Epithelial cell of esophagus (primary cell): ENCODE measurements around the gene PDZD4.

Experiments
- DNase-seq: peaks from one replicate; pipeline ENCODE4 v3.0.0; 2010; ENCODE audit warnings: low read depth
- H3K4me3 ChIP-seq: 2 replicates; pipeline ENCODE4 v1.5.1; 2011; ENCODE audit warnings: mild to moderate bottlenecking, low read length, control low read depth
- TF ChIP-seq, protein P1 (sequence below): IDR thresholded peaks from 2 replicates; pipeline ENCODE4 v1.5.1; 2011; ENCODE audit warnings: low read depth, mild to moderate bottlenecking, low read length, control low read depth, inconsistent platforms; ENCODE audit not compliant: insufficient read depth; ENCODE audit errors: missing control alignments

Gene PDZD4

DNA sequence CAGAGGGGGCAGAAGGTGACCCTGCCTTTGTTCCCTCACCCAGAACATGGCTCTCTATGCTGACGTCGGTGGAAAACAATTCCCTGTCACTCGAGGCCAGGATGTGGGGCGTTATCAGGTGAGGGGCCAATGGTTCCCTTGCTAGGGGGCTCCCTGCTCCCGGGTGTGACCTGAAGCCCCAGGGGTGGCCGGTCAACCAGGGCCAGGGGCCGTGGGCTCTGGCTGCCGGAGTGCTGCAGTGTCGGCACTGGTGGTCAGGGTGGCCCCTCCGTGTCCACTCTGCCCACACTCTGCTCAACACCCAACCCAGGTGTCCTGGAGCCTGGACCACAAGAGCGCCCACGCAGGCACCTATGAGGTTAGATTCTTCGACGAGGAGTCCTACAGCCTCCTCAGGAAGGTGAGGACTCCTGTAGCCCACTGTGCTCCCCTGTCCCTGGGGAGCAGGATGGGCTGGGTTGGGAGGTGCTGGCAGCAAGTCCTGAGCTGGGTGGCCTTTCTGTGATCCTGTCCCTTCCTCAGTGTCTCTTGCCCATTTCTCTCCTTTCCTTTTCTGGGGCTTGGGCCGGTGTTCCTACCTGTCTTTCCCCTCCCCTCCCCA is 32.8 kb downstream of the PDZD4 start:
- H3K4me3 ChIP-seq = no peak overlapping the region
- TF ChIP-seq, protein P1, sequence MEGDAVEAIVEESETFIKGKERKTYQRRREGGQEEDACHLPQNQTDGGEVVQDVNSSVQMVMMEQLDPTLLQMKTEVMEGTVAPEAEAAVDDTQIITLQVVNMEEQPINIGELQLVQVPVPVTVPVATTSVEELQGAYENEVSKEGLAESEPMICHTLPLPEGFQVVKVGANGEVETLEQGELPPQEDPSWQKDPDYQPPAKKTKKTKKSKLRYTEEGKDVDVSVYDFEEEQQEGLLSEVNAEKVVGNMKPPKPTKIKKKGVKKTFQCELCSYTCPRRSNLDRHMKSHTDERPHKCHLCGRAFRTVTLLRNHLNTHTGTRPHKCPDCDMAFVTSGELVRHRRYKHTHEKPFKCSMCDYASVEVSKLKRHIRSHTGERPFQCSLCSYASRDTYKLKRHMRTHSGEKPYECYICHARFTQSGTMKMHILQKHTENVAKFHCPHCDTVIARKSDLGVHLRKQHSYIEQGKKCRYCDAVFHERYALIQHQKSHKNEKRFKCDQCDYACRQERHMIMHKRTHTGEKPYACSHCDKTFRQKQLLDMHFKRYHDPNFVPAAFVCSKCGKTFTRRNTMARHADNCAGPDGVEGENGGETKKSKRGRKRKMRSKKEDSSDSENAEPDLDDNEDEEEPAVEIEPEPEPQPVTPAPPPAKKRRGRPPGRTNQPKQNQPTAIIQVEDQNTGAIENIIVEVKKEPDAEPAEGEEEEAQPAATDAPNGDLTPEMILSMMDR = no peak
- DNase-seq = no peak

- peak; percentile 11 for DNase-seq
- peak overlapping the region; percentile 70 for H3K4me3 ChIP-seq
- TF ChIP-seq, protein P1 = no peak
These were observed 35.2 kb downstream of the PDZD4 start for GRCh38 chrX:153794897-153795816.

- H3K4me3 ChIP-seq = peak within 1 kb of the TSS; percentile 75
- peak; percentile 93 for DNase-seq
- TF ChIP-seq, protein P1 = no peak
These were observed 36.1 kb downstream of the PDZD4 start, which contains the start of the genes IDH3G and SSR4 for GRCh38 chrX:153794018-153794896. TSS of gene IDH3G (minus strand) at chrX:153794375. CDS start at chrX:153794326, 49 bp downstream. TSS of gene SSR4 (plus strand) at chrX:153794668. CDS start at chrX:153794688, 20 bp downstream.

GRCh38 chrX:153793291-153793690 is 37.1 kb downstream of the PDZD4 start:
- H3K4me3 ChIP-seq = peak overlapping the region; percentile 75
- TF ChIP-seq, protein P1 = no peak
- no peak for DNase-seq

DNA sequence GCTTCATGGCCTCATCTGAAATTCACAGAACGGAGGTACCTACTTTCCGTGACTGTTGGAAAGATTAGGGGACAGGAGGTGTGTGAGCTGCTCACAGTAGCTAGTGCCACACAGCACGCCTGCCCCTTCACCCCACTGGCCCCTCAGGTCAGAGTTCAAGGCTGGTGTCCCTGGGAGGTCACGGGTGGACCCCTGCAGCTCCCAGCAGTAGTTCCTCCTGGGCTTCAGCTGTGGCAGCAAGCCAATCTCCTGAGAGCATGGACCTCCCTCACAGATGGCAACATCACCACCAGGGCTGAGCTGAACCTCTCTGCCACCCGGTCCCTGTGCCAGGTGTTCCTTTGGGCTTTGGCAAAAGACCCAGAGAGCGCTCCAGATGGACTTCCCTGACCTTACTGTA is 38.0 kb downstream of the PDZD4 start:
- no peak for DNase-seq
- H3K4me3 ChIP-seq = no peak overlapping the region
- TF ChIP-seq, protein P1 = no peak

DNA sequence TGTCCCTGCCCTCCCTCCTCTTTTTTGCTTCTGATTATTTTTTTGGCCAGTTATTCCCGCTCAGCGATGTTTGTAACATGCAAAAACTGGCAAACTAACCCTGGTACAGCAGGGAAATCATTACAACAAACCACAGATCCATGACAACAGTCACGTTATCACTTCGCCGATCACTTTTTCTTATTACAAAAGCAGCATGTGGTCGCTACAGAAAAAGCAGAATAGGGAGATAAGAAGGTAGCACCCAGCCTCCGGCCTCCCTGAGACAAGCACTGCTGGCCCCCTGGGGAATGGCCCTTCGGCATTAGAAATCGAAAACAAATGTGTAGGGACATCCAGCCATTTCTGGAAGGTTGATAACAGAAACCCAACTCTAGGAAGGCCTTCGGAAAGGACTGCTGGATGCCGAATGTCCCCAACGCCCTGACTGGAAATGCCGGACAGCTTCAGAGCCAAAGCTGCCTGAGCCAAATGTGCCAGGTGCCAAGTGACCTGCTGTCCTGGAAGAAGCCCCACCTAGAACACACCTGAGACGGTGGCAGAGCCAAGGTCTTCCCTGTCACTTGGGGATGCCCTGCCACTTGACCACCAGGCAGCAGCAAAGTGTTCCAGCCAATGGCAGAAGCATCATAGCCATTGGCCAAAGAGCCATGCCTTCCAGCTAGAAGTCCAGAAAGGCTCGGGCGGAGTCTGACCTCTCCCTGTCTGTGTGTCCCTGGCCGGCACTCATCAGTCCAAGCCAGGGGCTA is 39.1 kb downstream of the PDZD4 start:
- no peak for DNase-seq
- TF ChIP-seq, protein P1 = no peak
- no peak overlapping the region for H3K4me3 ChIP-seq
